GM12878 (cell line): ENCODE measurements around the gene VSTM1. TPM values are rescaled to one million over a fixed set of nuclear protein-coding genes. Genes with fewer than 3 reads are reported as not detected.

ENCODE experiments used
- ASH2L ChIP-seq: fragments of 300-600, 200-600 bp; sonication (generic); IDR thresholded peaks from 2 replicates; pipeline ENCODE4 v1.6.1; 2017; ENCODE audit warnings: low read depth, mild to moderate bottlenecking, borderline replicate concordance
- ATF7 ChIP-seq: fragments of 450-650 bp; IDR thresholded peaks from 2 replicates; pipeline ENCODE4 v1.6.1; 2016; ENCODE audit warnings: low read depth, mild to moderate bottlenecking
- BCL3 ChIP-seq: IDR thresholded peaks from 2 replicates; pipeline ENCODE4 v1.6.1; 2011; ENCODE audit warnings: borderline replicate concordance, low read depth, mild to moderate bottlenecking, moderate library complexity, low read length; ENCODE audit not compliant: insufficient read depth, poor library complexity, severe bottlenecking
- CEBPB ChIP-seq, 2 experiments: fragments of 150-350 bp in 1 of 2; IDR thresholded peaks; 2 replicates each; pipeline ENCODE4 v1.6.1; 2012 to 2014; ENCODE audit warnings: low read depth in 2 of 2, low read length in 2 of 2, borderline replicate concordance in 1 of 2, inconsistent platforms in 1 of 2
- CEBPZ ChIP-seq: fragments of 150-350 bp; IDR thresholded peaks from 2 replicates; pipeline ENCODE4 v1.6.1; 2016; ENCODE audit warnings: low read depth, low read length
- E2F4 ChIP-seq: IDR thresholded peaks from 2 replicates; pipeline ENCODE4 v1.6.1; 2012; ENCODE audit warnings: low read depth, low read length, improper control_type of control experiment
- FOXM1 ChIP-seq: IDR thresholded peaks from 2 replicates; pipeline ENCODE4 v1.6.1; 2012; ENCODE audit warnings: low read depth, mild to moderate bottlenecking, inconsistent platforms, low read length, moderate library complexity
- HDAC6 ChIP-seq: fragments of 200-600 bp; sonication (generic); IDR thresholded peaks from one replicate; pipeline ENCODE4 v1.8.0; 2017; ENCODE audit warnings: antibody characterized with exemption; ENCODE audit not compliant: unreplicated experiment
- IRF4 ChIP-seq: IDR thresholded peaks from 2 replicates; pipeline ENCODE4 v1.6.1; 2011; ENCODE audit warnings: low read depth, low read length
- MEF2B ChIP-seq: fragments of 450-650 bp; IDR thresholded peaks from 2 replicates; pipeline ENCODE4 v1.6.1; 2018; ENCODE audit warnings: mild to moderate bottlenecking, moderate library complexity; ENCODE audit not compliant: partially characterized antibody, poor library complexity, severe bottlenecking
- MYB ChIP-seq: fragments of 150-350 bp; IDR thresholded peaks from 2 replicates; pipeline ENCODE4 v1.6.1; 2014; ENCODE audit warnings: mild to moderate bottlenecking, low read depth, low read length, borderline replicate concordance
- NRF1 ChIP-seq: conservative IDR thresholded peaks from 2 replicates; pipeline ENCODE4 v1.6.1; 2011; ENCODE audit warnings: mild to moderate bottlenecking, low read depth, low read length, improper control_type of control experiment
- PKNOX1 ChIP-seq: fragments of 450-650 bp; IDR thresholded peaks from 2 replicates; pipeline ENCODE4 v1.6.1; 2016; ENCODE audit warnings: mild to moderate bottlenecking
- PRDM15 ChIP-seq: fragments of 450-650 bp; formaldehyde crosslinking; IDR thresholded peaks from 2 replicates; pipeline ENCODE4 v1.4.0; 2020; ENCODE audit warnings: mild to moderate bottlenecking, moderate library complexity
- SIN3A ChIP-seq: IDR thresholded peaks from 2 replicates; pipeline ENCODE4 v1.6.1; 2012; ENCODE audit warnings: low read depth, low read length, improper control_type of control experiment
- SMC3 ChIP-seq: IDR thresholded peaks from 2 replicates; pipeline ENCODE4 v1.6.1; 2011; ENCODE audit warnings: low read length, improper control_type of control experiment, borderline replicate concordance
- SRF ChIP-seq, 2 experiments: IDR thresholded peaks; 2 replicates each; pipeline ENCODE4 v1.6.1; 2011; ENCODE audit warnings: low read depth in 2 of 2, low read length in 2 of 2, mild to moderate bottlenecking in 1 of 2, moderate library complexity in 1 of 2
- TCF7 ChIP-seq: IDR thresholded peaks from 2 replicates; pipeline ENCODE4 v1.6.1; 2014; ENCODE audit warnings: antibody characterized with exemption, borderline replicate concordance
- polyA plus RNA-seq, 11 experiments: library from polyadenylated mRNA; depleted of rRNA in 4 of 11; unstranded in 6 of 11; stranded (reverse) in 5 of 11; fragments of >200 nt; fragmentation: Nextera tagmentation in 4 of 11; fragmentation: Illumina TruSeq in 1 of 11; extraction: Ambion mirVana in 4 of 11; extraction: Trizol in 1 of 11; gene quantifications; 1 replicate in 1 of 11; 2 replicates in 10 of 11; pipeline versions ENCODE4 v1.2.1 to v1.2.3, GENCODE V29; 2011 to 2016; ENCODE audit warnings: inconsistent platforms in 2 of 11, missing spikeins in 2 of 11, low read depth in 1 of 11
- total RNA-seq, 4 experiments: library from RNA; depleted of rRNA in 3 of 4; stranded (reverse); fragments of >200 nt in 3 of 4; fragmentation: Illumina TruSeq in 1 of 4; extraction: Trizol in 1 of 4; gene quantifications; 2 replicates each; pipeline versions ENCODE4 v1.2.1 to v1.2.3, GENCODE V29; 2013 to 2021

Gene VSTM1
- total and polyA plus RNA-seq, 10 of the 15 experiments (the other 5 are each of a cell fraction or from before 2014, with no cell fraction given) = not detected

GRCh38 chr19:54102421-54103169, 38.9 kb upstream of the VSTM1 start, which contains the start of gene NDUFA3 (continued):
- TF ChIP-seq MEF2B = no peak
- TF ChIP-seq TCF7 = no peak
- TF ChIP-seq SRF (IDR thresholded peaks at IDR 0.05; ENCODE audit: low read depth in 2 of 2, low read length in 2 of 2) = no peak
- TF ChIP-seq IRF4 = no peak
- TF ChIP-seq SIN3A = peak; percentile 68; the same call in 1 of the 2 replicates
- TF ChIP-seq ATF7 = no peak
- no peak for TF ChIP-seq HDAC6
- no peak for TF ChIP-seq FOXM1
- TF ChIP-seq CEBPB (IDR thresholded peaks at IDR 0.05; ENCODE audit: borderline replicate concordance in 1 of 2, low read depth in 2 of 2, low read length in 2 of 2) = no peak
- TF ChIP-seq PRDM15 = no peak
- peak; percentile 99 for TF ChIP-seq NRF1
- no peak for TF ChIP-seq ASH2L
- no peak for TF ChIP-seq BCL3
- TF ChIP-seq PKNOX1 = 0 out of 2 replicates have a peak, but pooled peaks have one; percentile 27
- TF ChIP-seq SMC3 = no peak
- no peak for TF ChIP-seq MYB
- no peak for TF ChIP-seq CEBPZ
- no peak for TF ChIP-seq E2F4
